Activated naive CD4-positive, alpha-beta T cell treated with anti-CD3 and anti-CD28 coated beads, Interleukin-2, amount 50 U/mL, for 72 hours (primary cell): ENCODE results near the gene CMTM5. TPM values are rescaled to one million over a fixed set of nuclear protein-coding genes. Genes with fewer than 3 reads are reported as not detected.
A peak's percentile ranks its signal among the peaks of the same experiment; 100 is the strongest.
"Not testable (repeated sequence)": the region's sequence is repeated elsewhere in the genome, so short reads cannot be mapped to it uniquely, and the experiment has no call there.

Source experiments
- ATAC-seq, 2 donors: fragments of 150-1000 bp; cut with Tn5 transposase; 2 replicates each; pipeline ENCODE4 v1.10.0; 2021; ENCODE audit warnings: mild to moderate bottlenecking in 2 of 2, moderate library complexity in 2 of 2
- DNase-seq, 2 donors: peaks; one replicate each; pipeline ENCODE4 v3.0.0; 2021 to 2022; ENCODE audit warnings: low spot score in 2 of 2
- H3K27ac Mint-ChIP-seq, 2 donors: one replicate each; pipeline ENCODE4 v1.8.0; 2022; ENCODE audit warnings: mild to moderate bottlenecking in 2 of 2, mixed read lengths in 2 of 2
- H3K36me3 Mint-ChIP-seq, 2 donors: one replicate each; pipeline ENCODE4 v1.8.0; 2022; ENCODE audit warnings: mixed read lengths in 2 of 2
- H3K9me3 Mint-ChIP-seq, 2 donors: one replicate each; pipeline ENCODE4 v1.8.0; 2022; ENCODE audit warnings: mixed read lengths in 2 of 2
- total RNA-seq, 2 donors: library from RNA; stranded (reverse); gene quantifications; one replicate each; pipeline ENCODE4 v1.2.3, GENCODE V29; 2022

Gene CMTM5
- total RNA-seq, 2 donors from 2014 or later: not detected

DNA sequence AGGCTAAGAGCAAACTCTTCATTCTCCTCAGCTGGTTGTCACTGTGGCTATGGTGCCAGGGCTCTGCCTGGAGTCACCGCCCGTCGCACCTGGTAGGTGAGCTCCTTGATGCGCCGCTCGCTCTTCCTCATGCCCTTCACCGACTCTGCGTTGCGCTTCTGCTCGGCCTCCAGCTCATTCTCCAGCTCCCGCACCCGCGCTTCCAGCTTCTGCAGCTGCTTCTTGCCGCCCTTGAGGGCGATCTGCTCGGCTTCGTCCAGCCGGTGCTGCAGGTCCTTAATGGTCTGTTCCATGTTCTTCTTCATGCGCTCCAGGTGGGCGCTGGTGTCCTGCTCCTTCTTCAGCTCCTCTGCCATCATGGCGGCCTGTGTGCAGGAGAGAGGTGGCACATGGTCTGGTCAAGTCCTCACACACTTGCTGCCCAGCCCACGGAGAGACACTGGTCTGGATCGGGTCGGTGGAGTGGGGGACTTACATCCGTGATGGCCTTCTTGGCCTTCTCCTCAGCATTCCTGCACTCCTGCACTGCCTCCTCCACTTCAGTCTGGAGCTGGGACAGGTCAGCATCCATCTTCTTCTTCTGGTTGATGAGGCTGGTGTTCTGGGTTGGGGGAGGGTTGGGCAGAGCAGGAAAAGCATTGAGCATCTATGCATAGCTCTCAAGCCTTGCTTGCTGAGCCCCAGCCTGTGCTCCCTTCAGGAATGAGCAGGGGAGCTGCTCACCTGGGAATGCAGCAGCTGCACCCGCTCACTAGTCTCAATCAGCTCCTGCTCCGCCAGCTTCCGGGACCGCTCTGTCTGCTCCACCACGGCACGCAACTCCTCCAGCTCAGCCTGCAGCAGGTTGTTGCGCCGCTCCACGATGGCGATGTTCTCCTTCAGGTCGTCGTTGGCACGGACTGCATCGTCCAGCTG, 38.3 kb downstream of the CMTM5 start:
- no peaks in the 10 kb centered on the region for H3K9me3 Mint-ChIP-seq
- no peaks in the 10 kb centered on the region for H3K36me3 Mint-ChIP-seq
- H3K27ac Mint-ChIP-seq: no peak overlapping the region
- no peak for DNase-seq
- no peak for ATAC-seq

DNA sequence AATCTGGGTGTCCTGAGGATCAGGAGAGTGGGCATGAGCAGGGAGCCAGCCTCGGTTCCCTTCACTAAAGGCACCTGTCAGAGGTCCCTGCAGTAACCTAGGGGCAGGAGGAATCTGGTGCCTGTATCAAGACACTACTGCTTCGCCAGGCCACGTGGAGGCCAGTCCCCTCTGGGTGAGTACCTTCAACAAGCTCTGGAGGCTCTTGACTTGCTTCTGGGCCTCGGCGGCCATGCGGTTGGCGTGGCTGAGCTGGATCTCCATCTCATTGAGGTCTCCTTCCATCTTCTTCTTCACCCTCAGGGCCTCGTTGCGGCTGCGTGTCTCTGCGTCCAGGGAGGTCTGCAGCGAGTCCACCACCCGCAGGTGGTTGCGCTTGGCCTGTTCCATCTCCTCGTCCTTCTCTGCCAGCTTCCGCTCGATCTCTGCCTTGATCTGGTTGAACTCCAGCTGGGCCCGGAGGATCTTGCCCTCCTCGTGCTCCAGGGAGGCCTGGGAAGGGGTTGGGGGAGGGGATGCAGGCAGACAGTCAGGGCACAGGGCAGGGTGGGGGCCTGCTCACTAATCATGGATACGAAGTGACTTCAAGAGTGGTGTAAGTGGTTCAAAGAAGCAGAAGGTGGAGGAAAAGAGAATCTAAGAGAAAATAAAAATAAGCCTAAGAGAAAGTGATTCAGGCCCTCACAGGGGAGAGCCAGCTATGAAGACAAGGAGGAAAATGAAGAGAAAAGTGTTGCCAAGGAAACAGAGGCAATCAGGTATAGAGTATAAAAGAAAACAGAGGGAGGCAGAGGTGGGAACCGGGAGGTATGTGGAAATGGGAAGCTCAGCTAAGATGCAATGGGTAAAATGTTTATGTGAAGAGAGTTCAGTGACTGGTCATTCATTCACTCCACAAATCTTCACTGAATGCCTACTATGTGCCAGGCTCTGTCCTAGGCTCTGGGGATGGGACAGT, 39.3 kb downstream of the CMTM5 start:
- ATAC-seq (no peak), DNase-seq (no peak)
- no peaks in the 10 kb centered on the region for H3K9me3 Mint-ChIP-seq
- no peak overlapping the region for H3K27ac Mint-ChIP-seq
- no peaks in the 10 kb centered on the region for H3K36me3 Mint-ChIP-seq

DNA sequence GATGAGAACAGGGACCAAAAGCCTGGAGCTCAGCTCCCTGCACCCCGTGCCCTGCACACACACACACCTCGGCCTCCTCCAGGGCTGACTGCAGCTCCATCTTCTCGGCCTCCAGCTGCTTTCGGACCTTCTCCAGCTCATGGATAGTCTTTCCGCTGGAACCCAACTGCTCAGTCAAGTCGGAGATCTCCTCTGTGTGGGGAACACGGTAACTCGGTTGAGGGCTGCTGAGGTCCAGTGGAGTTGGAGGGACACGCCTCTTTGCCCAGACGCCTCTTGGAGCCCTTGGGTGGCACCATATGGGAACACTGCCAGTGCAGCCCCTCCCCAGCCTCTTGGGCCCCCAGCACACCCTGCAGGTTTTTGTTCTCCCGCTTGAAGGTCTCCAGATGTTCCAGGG, 40.0 kb downstream of the CMTM5 start:
- ATAC-seq (no peak), DNase-seq (no peak)
- H3K27ac Mint-ChIP-seq: no peak overlapping the region
- H3K9me3 Mint-ChIP-seq: no peaks in the 10 kb centered on the region
- H3K36me3 Mint-ChIP-seq: no peaks in the 10 kb centered on the region

DNA sequence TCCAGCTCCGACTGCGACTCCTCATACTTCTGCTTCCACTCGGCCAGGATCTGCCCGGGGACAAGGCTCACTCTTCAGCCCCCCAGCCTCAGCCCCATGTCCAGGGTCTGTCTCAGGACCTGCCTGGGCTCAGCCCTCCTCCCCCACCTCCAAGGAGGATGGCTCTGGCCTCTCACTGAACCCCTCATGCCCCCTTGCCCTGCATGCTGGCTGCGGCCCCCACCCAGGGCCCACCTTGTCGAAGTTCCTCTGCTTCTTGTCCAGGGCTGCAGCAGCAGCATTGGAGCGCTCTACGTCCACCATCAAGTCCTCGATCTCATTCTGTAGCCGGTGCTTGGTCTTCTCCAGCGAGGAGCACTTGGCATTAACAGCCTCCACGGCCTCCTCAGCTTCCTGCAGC, 40.4 kb downstream of the CMTM5 start:
- DNase-seq, ATAC-seq, H3K36me3 Mint-ChIP-seq, H3K9me3 Mint-ChIP-seq, H3K27ac Mint-ChIP-seq: not testable (repeated sequence)

DNA sequence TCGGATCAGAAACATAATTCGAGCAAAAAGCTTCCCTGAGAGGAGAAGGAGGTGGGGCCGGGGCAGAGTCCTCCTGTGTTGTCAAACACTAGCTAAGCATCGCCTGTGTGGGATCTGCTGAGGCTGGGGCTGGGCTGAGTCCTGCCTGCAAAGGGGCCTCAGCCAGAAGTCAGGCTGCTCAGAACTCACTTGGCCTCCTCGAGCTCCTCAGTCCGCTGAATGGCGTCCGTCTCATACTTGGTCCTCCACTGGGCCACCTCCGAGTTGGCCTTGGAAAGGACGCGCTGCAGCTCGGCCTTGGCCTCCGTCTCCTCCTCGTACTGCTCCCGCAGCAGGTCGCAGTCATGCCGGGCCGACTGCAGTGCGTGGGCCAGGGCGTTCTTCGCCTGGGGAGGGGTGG, 41.2 kb downstream of the CMTM5 start:
- Mint-ChIP-seq H3K27ac (no peak overlapping the region), H3K36me3 (no peaks in the 10 kb centered on the region), H3K9me3 (no peaks in the 10 kb centered on the region)
- DNase-seq: no peak
- ATAC-seq: no peak

DNA sequence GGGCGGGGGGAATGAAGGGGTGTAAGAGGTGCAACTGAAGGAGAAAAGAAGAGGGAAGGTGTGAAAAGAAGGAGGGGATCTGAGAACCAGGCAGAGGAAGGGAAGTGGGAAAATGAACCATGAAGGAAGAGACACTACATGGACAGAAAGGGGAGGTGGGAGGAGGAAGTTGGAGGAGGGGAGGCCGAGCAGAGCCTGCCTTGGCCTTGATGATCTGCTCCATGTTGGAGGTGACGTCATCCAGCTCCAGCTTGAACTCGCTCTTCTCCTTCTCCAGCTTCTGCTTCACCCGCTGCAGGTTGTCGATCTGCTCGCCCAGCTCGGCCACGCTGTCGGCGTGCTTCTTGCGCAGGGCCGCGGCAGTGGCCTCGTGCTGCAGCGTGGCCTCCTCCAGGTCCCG, 42.8 kb downstream of the CMTM5 start:
- ATAC-seq, DNase-seq, H3K9me3 Mint-ChIP-seq, H3K27ac Mint-ChIP-seq, H3K36me3 Mint-ChIP-seq: not testable (repeated sequence)

DNA sequence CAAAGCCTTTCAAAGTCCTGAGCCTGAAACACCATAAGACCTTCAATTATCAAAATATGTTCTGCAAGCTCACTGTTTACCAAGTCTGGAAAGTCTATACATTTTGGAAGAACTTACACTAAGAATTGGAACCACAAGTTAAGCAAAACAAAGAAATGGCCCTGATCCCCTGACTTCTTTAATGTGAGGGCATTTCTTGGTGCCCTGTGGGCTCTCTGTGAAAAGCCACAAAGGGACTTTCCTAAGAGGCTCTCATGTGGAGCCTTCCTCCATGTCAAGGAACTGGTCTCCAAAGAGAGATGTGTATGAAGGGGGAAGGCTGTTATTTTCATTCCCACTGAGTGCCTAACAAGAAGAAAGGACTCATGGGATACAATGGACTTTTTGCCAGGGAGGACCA, 44.7 kb downstream of the CMTM5 start:
- peak overlapping the region in 1 of 2 donors; percentile 12 for H3K27ac Mint-ChIP-seq

DNA sequence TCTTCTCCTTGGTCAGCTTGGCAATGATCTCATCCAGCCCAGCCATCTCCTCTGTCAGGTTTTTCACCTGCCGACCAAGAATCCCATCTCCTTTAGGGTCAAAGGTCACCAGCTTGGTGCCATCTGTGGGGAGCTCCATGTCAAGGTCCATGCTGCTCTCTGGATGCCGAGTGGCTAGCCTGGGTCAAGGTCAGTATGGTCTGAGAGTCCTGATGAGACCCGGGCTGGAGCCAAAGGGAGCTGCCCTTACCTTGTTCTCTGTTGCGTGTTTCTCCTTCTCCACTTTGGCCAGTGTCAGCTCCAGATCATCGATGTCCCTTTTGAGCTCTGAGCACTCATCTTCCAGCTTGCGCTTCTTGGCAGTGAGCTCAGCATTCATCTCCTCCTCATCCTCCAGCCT, 46.8 kb downstream of the CMTM5 start:
- no peaks in the 10 kb centered on the region for H3K9me3 Mint-ChIP-seq
- no peak for DNase-seq
- no peak for ATAC-seq
- H3K36me3 Mint-ChIP-seq: no peaks in the 10 kb centered on the region
- peak overlapping the region in 1 of 2 donors; percentile 58 for H3K27ac Mint-ChIP-seq

More for the DNA sequence above, 44.7 kb downstream of the CMTM5 start:
- no peaks in the 10 kb centered on the region for H3K9me3 Mint-ChIP-seq
- peak in 1 of 2 donors; percentile 93 for ATAC-seq
- H3K36me3 Mint-ChIP-seq: no peaks in the 10 kb centered on the region
- peak in 1 of 2 donors; percentile 17 for DNase-seq

DNA sequence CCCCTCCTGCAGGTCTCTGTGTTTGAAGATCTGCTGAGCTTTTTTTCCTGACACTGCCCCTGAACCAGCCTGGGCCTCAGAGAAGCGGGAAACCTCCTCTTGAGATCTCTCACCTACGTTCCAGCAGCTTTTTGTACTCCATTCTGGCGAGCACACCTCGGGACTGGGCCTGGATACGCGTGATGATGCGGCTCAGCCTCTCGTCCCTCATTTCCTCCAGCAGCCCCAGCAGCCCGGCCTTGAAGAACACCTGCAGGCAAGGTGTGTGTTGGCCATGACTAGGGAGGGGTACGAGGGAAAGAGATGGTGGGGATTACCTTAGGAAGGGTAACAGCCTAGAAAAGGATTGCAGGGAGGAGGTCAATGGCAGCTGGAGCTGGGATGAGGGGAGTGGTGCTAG, 48.3 kb downstream of the CMTM5 start:
- no peak for ATAC-seq
- Mint-ChIP-seq H3K27ac (no peak overlapping the region), H3K36me3 (no peaks in the 10 kb centered on the region), H3K9me3 (no peaks in the 10 kb centered on the region)
- DNase-seq: no peak

DNA sequence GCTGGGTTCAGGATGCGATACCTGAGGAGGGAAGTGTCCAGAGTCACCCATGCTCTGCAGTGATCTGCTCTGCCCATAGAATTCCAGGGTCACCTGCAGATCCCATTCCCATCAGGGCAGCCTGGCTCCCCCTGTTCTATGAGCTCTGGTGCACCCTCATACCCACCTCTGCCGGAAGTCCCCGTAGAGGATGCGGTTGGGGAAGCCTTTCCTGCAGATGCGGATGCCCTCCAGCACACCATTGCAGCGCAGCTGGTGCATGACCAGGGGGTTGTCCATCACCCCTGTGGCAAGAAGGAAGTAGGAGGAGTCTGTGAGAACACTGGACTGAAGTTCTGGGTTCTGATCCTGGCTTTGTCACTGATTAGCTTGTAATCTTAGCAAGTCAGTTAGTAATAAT, 49.0 kb downstream of the CMTM5 start:
- not testable (repeated sequence) for H3K36me3 Mint-ChIP-seq, DNase-seq, H3K27ac Mint-ChIP-seq, H3K9me3 Mint-ChIP-seq, ATAC-seq

DNA sequence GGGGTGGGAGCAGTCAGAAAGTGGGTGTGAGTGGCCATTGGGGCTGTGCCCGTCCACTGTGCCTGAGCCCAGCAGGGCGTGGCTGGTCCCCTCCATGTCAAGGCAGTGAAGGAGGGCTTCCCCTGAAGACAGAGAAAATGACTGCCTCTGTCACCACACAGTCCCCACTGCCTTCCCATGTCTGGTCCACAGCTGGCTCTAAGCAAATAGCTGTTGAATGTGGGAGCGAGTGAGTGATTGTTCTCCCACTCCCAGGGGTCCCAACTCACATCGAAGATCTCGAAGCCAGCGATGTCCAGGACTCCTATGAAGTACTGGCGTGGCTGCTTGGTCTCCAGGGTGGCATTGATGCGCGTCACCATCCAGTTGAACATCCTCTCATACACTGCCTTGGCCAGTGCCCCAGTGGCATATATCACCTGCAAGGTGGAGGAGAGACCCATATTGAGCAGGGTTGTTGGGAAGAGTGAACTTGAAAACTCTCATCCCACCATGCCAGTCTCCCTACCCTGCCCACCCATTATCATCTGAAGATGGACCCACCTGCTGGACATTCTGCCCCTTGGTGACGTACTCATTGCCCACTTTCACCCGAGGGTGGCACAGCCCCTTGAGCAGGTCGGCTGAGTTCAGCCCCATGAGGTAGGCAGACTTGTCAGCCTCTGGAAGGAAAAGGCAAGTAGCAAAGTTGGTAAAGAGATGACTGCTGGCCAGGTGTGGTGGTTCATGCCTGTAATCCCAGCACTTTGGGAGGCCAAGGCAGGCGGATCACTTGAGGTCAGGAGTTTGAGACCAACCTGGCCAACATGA, 52.0 kb downstream of the CMTM5 start:
- DNase-seq (no peak), ATAC-seq (no peak)
- H3K9me3 Mint-ChIP-seq: no peaks in the 10 kb centered on the region
- H3K36me3 Mint-ChIP-seq: no peaks in the 10 kb centered on the region
- H3K27ac Mint-ChIP-seq: no peak overlapping the region

Other genes with a start within 250 kb of the CMTM5 start
- 1 to 10 TPM; 1.2 to 1.9 TPM for gene SLC7A8, start 193.4 kb upstream of the CMTM5 start, total RNA-seq
- gene RNF212B, start 139.1 kb upstream of the CMTM5 start, total RNA-seq: not detected
- gene HOMEZ, start 90.9 kb upstream of the CMTM5 start, total RNA-seq: 10 to 100 TPM in 1 of 2 donors, 1 to 10 TPM in 1; 6.4 to 15.1 TPM
- gene PPP1R3E, start 74.2 kb upstream of the CMTM5 start, total RNA-seq: 10 to 100 TPM; 26.6 to 49.8 TPM
- 1 to 10 TPM; 1.7 to 2.3 TPM for gene BCL2L2, start 70.2 kb upstream of the CMTM5 start, total RNA-seq
- 100 to 1,000 TPM; 232 to 242 TPM for gene PABPN1, start 55.6 kb upstream of the CMTM5 start, total RNA-seq
- 1 to 10 TPM; 7.4 to 8.8 TPM for gene SLC22A17, start 24.2 kb upstream of the CMTM5 start, total RNA-seq
- gene EFS, start 11.9 kb upstream of the CMTM5 start, total RNA-seq: under 1 TPM in 1 of 2 donors, not detected in 1; 0.10 TPM
- gene IL25, start 4.2 kb upstream of the CMTM5 start, total RNA-seq: not detected
- under 1 TPM in 1 of 2 donors, not detected in 1; 0.60 TPM for gene MYH6, start 31.2 kb downstream of the CMTM5 start, total RNA-seq
- gene MYH7, start 58.6 kb downstream of the CMTM5 start, total RNA-seq: not detected
- 10 to 100 TPM; 54.2 to 58.3 TPM for gene NGDN, start 92.7 kb downstream of the CMTM5 start, total RNA-seq
- 1 to 10 TPM; 1.1 to 2.5 TPM for gene ZFHX2, start 174.7 kb downstream of the CMTM5 start, total RNA-seq
- gene THTPA, start 179.2 kb downstream of the CMTM5 start, total RNA-seq: 1 to 10 TPM; 5.9 to 6.5 TPM
- gene AP1G2, start 190.7 kb downstream of the CMTM5 start, total RNA-seq: 100 to 1,000 TPM; 193 to 370 TPM
- not detected for gene JPH4, start 201.7 kb downstream of the CMTM5 start, total RNA-seq